Measurements from ENCODE around the gene ESR1.

Gene ESR1

GRCh38 chr6:151870375-151870774, 62.9 kb downstream of the ESR1 start:
- no peak for TF ChIP-seq CTCF (IDR thresholded peaks at IDR 0.05; ENCODE audit: insufficient read depth, missing control alignments)
- no peak for FAIRE-seq
- DNase-seq (ENCODE audit: insufficient read length, low spot score): no peak

- no peak for FAIRE-seq
- TF ChIP-seq CTCF (IDR thresholded peaks at IDR 0.05; ENCODE audit: insufficient read depth, missing control alignments): no peak
- no peak for DNase-seq (ENCODE audit: insufficient read length, low spot score)
These were observed 68.0 kb downstream of the ESR1 start for GRCh38 chr6:151875524-151875923.

GRCh38 chr6:151876122-151876521, 68.6 kb downstream of the ESR1 start:
- no peak for DNase-seq (ENCODE audit: insufficient read length, low spot score)
- no peak for FAIRE-seq
- TF ChIP-seq CTCF (IDR thresholded peaks at IDR 0.05; ENCODE audit: insufficient read depth, missing control alignments): no peak

- no peak for TF ChIP-seq CTCF (IDR thresholded peaks at IDR 0.05; ENCODE audit: insufficient read depth, missing control alignments)
- DNase-seq (ENCODE audit: insufficient read length, low spot score): no peak
- FAIRE-seq: no peak
These were observed 70.0 kb downstream of the ESR1 start for GRCh38 chr6:151877458-151877857.

GRCh38 chr6:151881231-151881630, 73.7 kb downstream of the ESR1 start:
- FAIRE-seq: no peak
- no peak for TF ChIP-seq CTCF (IDR thresholded peaks at IDR 0.05; ENCODE audit: insufficient read depth, missing control alignments)
- no peak for DNase-seq (ENCODE audit: insufficient read length, low spot score)

- no peak for TF ChIP-seq CTCF (IDR thresholded peaks at IDR 0.05; ENCODE audit: insufficient read depth, missing control alignments)
- no peak for DNase-seq (ENCODE audit: insufficient read length, low spot score)
- no peak for FAIRE-seq
These were observed 74.7 kb downstream of the ESR1 start for GRCh38 chr6:151882206-151882605.

- TF ChIP-seq CTCF (IDR thresholded peaks at IDR 0.05; ENCODE audit: insufficient read depth, missing control alignments): no peak
- FAIRE-seq (no peak), DNase-seq (ENCODE audit: insufficient read length, low spot score) (no peak)
These were observed 77.8 kb downstream of the ESR1 start for GRCh38 chr6:151885234-151885633.

All from D721Med (cell line).